Panc1 (cell line): ENCODE data around the gene COX7A1. TPM values are rescaled to one million over a fixed set of nuclear protein-coding genes. Genes with fewer than 3 reads are reported as not detected.

Source experiments
- ATAC-seq: fragments of 200-7000 bp; cut with Tn5 transposase; 2 replicates; pipeline ENCODE4 v1.9.1; 2020; ENCODE audit warnings: mild to moderate bottlenecking, moderate library complexity
- BruUV-seq: library from RNA; stranded (reverse); fragments of 400-500 nt; replicated peaks from 2 replicates; lab custom pipeline; 2021; lab: Mats Ljungman, UMichigan
- CTCF ChIA-PET: fragments of 300-600 bp; sonication (Branson Sonifier 250); formaldehyde crosslinking; loops from one replicate; lab custom pipeline; 2022; ENCODE audit warnings: antibody characterized with exemption; lab: Charles Lee
- POLR2A ChIA-PET: fragments of 300-600 bp; sonication (Branson Sonifier 250); formaldehyde crosslinking; loops from one replicate; lab custom pipeline; 2022; ENCODE audit warnings: antibody characterized with exemption; lab: Charles Lee
- DNase-seq: peaks from one replicate; pipeline ENCODE4 v3.0.0-alpha.2; 2010; ENCODE audit warnings: low read depth, low spot score
- H3K27ac ChIP-seq: 2 replicates; pipeline ENCODE4 v1.5.1; 2011; ENCODE audit warnings: mild to moderate bottlenecking, low read length, inconsistent platforms
- H3K27me3 ChIP-seq: fragments of 200-500 bp; sonication (Bioruptor generic); 2 replicates; pipeline ENCODE4 v1.6.0; 2014; ENCODE audit warnings: low read length, inconsistent platforms; ENCODE audit not compliant: control insufficient read depth, insufficient read depth
- H3K36me3 ChIP-seq: fragments of 200-500 bp; sonication (Bioruptor generic); 2 replicates; pipeline ENCODE4 v1.5.1; 2014; ENCODE audit warnings: inconsistent platforms, mild to moderate bottlenecking, low read length, moderate library complexity; ENCODE audit not compliant: control insufficient read depth, insufficient read depth
- H3K4me1 ChIP-seq: 2 replicates; pipeline ENCODE4 v1.5.1; 2011; ENCODE audit warnings: inconsistent platforms, mild to moderate bottlenecking, low read length, moderate library complexity; ENCODE audit not compliant: control insufficient read depth, insufficient read depth
- H3K4me3 ChIP-seq, 2 experiments: 2 replicates each; pipeline ENCODE4 v1.5.1; 2011 to 2012; ENCODE audit warnings: low read depth in 2 of 2, low read length in 2 of 2, mild to moderate bottlenecking in 2 of 2, inconsistent platforms in 1 of 2, moderate library complexity in 1 of 2
- H3K9me3 ChIP-seq: fragments of 200-500 bp; sonication (Bioruptor generic); 2 replicates; pipeline ENCODE4 v1.5.1; 2014; ENCODE audit warnings: low read depth, mild to moderate bottlenecking, inconsistent platforms, low read length, moderate library complexity; ENCODE audit not compliant: control insufficient read depth, insufficient read depth
- POLR2AphosphoS5 ChIP-seq: IDR thresholded peaks from 2 replicates; pipeline ENCODE4 v1.6.1; 2012; ENCODE audit warnings: mild to moderate bottlenecking, low read depth, low read length, moderate library complexity
- SIN3A ChIP-seq: IDR thresholded peaks from 2 replicates; pipeline ENCODE4 v1.6.1; 2012; ENCODE audit warnings: low read depth, mild to moderate bottlenecking, low read length, moderate library complexity, borderline replicate concordance; ENCODE audit not compliant: insufficient read depth
- TCF7L2 ChIP-seq: IDR thresholded peaks from 2 replicates; pipeline ENCODE4 v1.6.1; 2011; ENCODE audit warnings: mild to moderate bottlenecking, low read depth, low read length, inconsistent platforms
- in situ Hi-C: cut with HindIII; loops from 2 replicates; pipeline ENCODE4 v1.10.0; 2016; ENCODE audit warnings: low sequenced_read_pairs, low pct_unique_long_range_greater_than_20kb
- intact Hi-C: fragments of 100-400 bp; cut with micrococcal nuclease; formaldehyde crosslinking; loops from one replicate; pipeline ENCODE4 v1.10.0; 2022; ENCODE audit not compliant: unreplicated experiment
- total RNA-seq: library from RNA; stranded (reverse); gene quantifications from one replicate; pipeline ENCODE4 v1.2.1, GENCODE V29; 2021; ENCODE audit not compliant: unreplicated experiment
- TF ChIP-seq, protein P1 (sequence below): fragments of 450-650 bp; IDR thresholded peaks from 2 replicates; pipeline ENCODE4 v1.5.1; 2017; ENCODE audit warnings: mild to moderate bottlenecking
- TF ChIP-seq, protein P2 (sequence below), 2 experiments: IDR thresholded peaks; 2 replicates each; pipeline ENCODE4 v1.6.1; 2011 to 2012; ENCODE audit warnings: low read depth in 2 of 2, control low read depth in 1 of 2, low read length in 1 of 2, mild to moderate bottlenecking in 1 of 2, moderate library complexity in 1 of 2; ENCODE audit not compliant: insufficient read depth in 1 of 2

The COX7A1 gene
- total RNA-seq, 1 experiment from 2014 or later = 0.33 TPM

DNA sequence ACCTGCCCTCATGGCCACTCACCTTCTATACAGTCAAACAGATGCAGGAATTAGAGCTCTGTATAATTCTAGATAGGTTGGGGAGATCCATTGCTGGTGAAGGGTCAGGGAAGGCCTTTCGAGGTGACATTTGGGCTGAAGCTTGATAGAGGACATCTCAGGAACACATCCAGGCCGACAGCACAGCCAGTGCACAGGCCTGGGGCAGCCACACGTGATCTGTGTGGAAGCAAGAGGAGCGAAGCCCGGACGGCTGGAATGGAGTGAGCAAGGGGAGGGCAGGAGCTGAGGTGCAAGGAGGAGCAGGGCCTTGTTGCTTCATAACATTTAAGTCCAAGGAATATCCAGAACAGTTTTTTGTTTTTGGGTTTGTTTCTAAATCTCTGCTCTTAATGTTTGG, 45.8 kb downstream of the COX7A1 start:
- intact Hi-C loops = no loop called here
- in situ Hi-C loops = no loop called here
- Histone ChIP-seq H3K4me1 (no peaks in the 10 kb centered on the region), H3K4me3 (no peak overlapping the region), H3K27ac (no peak overlapping the region), H3K36me3 (0 out of 2 replicates have a peak, but pooled peaks cover 2% of the 10 kb centered on the region), H3K9me3 (no peaks in the 10 kb centered on the region), H3K27me3 (no peaks in the 10 kb centered on the region)
- no TSS peak for BruUV-seq
- POLR2A ChIA-PET = interaction anchor here (0.6 to 0.8 kb wide), 2 partner anchors 11 to 50 kb away, joined by 3 to 13 read pairs; no protein-coding TSS in a partner anchor
- ATAC-seq (no peak), DNase-seq (no peak)
- TF ChIP-seq SIN3A (no peak), POLR2AphosphoS5 (no peak), TCF7L2 (no peak)
- TF ChIP-seq, protein P1, sequence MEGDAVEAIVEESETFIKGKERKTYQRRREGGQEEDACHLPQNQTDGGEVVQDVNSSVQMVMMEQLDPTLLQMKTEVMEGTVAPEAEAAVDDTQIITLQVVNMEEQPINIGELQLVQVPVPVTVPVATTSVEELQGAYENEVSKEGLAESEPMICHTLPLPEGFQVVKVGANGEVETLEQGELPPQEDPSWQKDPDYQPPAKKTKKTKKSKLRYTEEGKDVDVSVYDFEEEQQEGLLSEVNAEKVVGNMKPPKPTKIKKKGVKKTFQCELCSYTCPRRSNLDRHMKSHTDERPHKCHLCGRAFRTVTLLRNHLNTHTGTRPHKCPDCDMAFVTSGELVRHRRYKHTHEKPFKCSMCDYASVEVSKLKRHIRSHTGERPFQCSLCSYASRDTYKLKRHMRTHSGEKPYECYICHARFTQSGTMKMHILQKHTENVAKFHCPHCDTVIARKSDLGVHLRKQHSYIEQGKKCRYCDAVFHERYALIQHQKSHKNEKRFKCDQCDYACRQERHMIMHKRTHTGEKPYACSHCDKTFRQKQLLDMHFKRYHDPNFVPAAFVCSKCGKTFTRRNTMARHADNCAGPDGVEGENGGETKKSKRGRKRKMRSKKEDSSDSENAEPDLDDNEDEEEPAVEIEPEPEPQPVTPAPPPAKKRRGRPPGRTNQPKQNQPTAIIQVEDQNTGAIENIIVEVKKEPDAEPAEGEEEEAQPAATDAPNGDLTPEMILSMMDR = no peak
- TF ChIP-seq, protein P2, sequence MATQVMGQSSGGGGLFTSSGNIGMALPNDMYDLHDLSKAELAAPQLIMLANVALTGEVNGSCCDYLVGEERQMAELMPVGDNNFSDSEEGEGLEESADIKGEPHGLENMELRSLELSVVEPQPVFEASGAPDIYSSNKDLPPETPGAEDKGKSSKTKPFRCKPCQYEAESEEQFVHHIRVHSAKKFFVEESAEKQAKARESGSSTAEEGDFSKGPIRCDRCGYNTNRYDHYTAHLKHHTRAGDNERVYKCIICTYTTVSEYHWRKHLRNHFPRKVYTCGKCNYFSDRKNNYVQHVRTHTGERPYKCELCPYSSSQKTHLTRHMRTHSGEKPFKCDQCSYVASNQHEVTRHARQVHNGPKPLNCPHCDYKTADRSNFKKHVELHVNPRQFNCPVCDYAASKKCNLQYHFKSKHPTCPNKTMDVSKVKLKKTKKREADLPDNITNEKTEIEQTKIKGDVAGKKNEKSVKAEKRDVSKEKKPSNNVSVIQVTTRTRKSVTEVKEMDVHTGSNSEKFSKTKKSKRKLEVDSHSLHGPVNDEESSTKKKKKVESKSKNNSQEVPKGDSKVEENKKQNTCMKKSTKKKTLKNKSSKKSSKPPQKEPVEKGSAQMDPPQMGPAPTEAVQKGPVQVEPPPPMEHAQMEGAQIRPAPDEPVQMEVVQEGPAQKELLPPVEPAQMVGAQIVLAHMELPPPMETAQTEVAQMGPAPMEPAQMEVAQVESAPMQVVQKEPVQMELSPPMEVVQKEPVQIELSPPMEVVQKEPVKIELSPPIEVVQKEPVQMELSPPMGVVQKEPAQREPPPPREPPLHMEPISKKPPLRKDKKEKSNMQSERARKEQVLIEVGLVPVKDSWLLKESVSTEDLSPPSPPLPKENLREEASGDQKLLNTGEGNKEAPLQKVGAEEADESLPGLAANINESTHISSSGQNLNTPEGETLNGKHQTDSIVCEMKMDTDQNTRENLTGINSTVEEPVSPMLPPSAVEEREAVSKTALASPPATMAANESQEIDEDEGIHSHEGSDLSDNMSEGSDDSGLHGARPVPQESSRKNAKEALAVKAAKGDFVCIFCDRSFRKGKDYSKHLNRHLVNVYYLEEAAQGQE (IDR thresholded peaks at IDR 0.05; ENCODE audit: insufficient read depth in 1 of 2, low read depth in 2 of 2, low read length in 1 of 2) = no peak
- CTCF ChIA-PET = no interaction called here

DNA sequence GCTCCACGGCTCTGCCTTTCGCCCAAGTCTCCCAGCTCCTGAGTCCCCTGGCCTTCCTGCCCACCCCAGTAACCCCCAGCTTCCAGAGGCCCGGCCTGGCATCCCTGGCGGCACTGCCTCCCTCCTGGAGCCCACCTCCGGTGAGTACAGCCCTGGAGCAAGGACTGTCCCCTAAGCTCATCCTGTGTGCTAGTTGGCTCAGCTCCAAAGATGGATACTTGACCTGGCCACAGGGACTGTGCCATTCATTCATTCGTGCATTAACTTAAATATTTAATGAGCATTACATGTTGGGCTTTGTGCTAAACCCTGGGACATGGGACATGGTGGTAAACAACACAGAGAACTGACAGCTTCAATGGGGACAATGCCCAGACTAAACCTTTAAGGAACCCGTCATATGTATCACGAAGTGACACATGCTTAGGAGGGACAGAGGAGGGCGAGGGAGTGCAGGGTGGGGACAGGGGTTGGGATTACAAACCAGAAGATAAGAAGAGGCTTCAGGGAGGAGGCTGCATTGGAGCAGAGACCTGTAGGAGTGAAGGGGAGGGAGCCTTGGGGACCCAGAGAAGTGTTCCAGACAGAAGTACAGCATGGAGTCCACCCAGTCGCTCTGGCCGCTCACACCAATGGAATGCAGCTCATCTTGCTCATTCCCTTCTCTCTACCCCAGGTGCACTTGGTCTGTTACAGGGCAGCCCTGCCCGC, 48.2 kb downstream of the COX7A1 start:
- Histone ChIP-seq H3K4me3 (no peak overlapping the region), H3K27me3 (no peaks in the 10 kb centered on the region), H3K9me3 (no peaks in the 10 kb centered on the region), H3K36me3 (peaks cover 6% of the 10 kb centered on the region; the same call in 1 of the 2 replicates), H3K4me1 (no peaks in the 10 kb centered on the region), H3K27ac (no peak overlapping the region)
- TF ChIP-seq TCF7L2 (no peak), POLR2AphosphoS5 (peak; percentile 7; the same call in 1 of the 2 replicates)
- intact Hi-C loops (no loop called here), in situ Hi-C loops (no loop called here)
- ChIA-PET CTCF (no interaction called here), POLR2A (interaction anchor here (0.6 kb wide), 1 partner anchor 11 kb away, joined by 4 read pairs; the partner anchor contains the start of gene TBCB)
- BruUV-seq = no TSS peak
- peak; percentile 18; the same call in 1 of the 2 replicates for ATAC-seq
- DNase-seq = no peak
